ENCODE data around the gene SLC26A6.

DNA sequence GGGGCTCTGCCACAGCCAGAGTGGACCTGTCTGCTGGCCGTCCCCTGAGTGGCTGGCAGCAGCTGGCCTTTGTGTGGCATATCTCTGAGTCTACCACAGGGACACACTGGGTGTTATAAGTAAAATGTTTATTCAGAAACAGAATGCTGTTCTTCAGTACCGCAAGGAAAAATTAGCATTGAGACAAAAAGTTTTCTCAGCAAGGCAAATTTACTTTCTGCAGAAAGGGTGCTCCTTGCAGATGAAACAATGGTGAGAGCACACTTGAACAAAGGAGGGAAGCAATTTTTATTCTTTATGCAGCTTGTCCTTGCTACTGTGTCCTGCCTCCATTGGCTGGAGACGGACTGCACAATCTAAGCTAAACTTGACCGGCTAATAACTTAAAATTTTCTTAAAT, 17.7 kb downstream of the SLC26A6 start:
- no peak for TF ChIP-seq EP300 (IDR thresholded peaks at IDR 0.05)
- TF ChIP-seq, protein P1, sequence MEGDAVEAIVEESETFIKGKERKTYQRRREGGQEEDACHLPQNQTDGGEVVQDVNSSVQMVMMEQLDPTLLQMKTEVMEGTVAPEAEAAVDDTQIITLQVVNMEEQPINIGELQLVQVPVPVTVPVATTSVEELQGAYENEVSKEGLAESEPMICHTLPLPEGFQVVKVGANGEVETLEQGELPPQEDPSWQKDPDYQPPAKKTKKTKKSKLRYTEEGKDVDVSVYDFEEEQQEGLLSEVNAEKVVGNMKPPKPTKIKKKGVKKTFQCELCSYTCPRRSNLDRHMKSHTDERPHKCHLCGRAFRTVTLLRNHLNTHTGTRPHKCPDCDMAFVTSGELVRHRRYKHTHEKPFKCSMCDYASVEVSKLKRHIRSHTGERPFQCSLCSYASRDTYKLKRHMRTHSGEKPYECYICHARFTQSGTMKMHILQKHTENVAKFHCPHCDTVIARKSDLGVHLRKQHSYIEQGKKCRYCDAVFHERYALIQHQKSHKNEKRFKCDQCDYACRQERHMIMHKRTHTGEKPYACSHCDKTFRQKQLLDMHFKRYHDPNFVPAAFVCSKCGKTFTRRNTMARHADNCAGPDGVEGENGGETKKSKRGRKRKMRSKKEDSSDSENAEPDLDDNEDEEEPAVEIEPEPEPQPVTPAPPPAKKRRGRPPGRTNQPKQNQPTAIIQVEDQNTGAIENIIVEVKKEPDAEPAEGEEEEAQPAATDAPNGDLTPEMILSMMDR (IDR thresholded peaks at IDR 0.05) = no peak
- TF ChIP-seq POLR2AphosphoS5 (IDR thresholded peaks at IDR 0.05) = no peak
- no peak for TF ChIP-seq POLR2A (IDR thresholded peaks at IDR 0.05)
